ENCODE measurements around the gene KIDINS220. TPM values are rescaled to one million over a fixed set of nuclear protein-coding genes. Genes with fewer than 3 reads are reported as not detected.

The KIDINS220 gene
- total and polyA plus RNA-seq, 2 donors (not counting 1 experiment from before 2014, with no cell fraction given), result 58.0 to 110 TPM

DNA sequence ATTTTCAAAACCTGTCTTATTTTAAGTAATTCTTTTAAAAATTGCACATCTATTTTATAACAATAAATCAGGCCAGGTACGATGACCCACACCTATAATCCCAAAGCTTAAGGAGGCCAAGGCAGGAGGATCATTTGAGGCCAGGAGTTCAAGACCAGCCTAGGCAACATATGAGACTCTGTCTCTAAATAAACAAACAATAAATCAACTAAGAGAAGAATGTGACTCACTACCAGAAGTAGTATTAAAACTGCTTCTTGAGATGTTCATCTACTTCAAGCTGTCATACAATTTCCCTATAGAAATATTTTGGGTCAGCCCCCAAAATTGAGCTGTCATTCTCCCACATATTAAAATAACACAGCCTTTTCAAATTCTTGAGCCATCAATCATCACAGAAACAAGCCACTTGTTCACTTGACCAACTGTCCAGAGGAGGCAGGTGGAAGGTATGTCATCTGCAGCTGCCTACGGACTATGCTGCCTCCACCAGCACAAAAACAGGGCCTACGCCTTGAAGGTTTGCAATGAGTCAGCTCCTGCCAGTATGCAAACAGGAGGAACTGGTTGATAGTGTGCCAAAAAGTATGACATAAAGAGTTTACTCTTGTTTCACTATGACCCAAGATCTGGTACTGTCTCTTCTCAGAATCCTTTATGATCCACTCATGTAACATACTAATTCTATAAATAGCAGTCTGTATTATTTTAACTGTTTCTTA, 33.6 kb downstream of the KIDINS220 start:
- Histone ChIP-seq H3K36me3 (ENCODE audit: control insufficient read depth, insufficient read depth, low read length) (peaks cover 6% of the 10 kb centered on the region), H3K4me3 (replicated peaks in 1 of 4; ENCODE audit: control extremely low read depth in 1 of 4, insufficient read depth in 1 of 4, low read depth in 3 of 4, low read length in 4 of 4) (no peak overlapping the region), H3K4me1 (ENCODE audit: control insufficient read depth, extremely low read depth, insufficient read depth, low read length) (no peaks in the 10 kb centered on the region), H3K27me3 (ENCODE audit: control insufficient read depth, insufficient read depth, low read length) (no peaks in the 10 kb centered on the region), H2AFZ (ENCODE audit: low read length) (no peak overlapping the region), H3K79me2 (ENCODE audit: control insufficient read depth, insufficient read depth, low read length) (no peaks in the 10 kb centered on the region), H3K9ac (ENCODE audit: insufficient read depth, low read length) (no peak overlapping the region), H4K20me1 (ENCODE audit: control insufficient read depth, extremely low read depth, insufficient read depth, low read length) (no peaks in the 10 kb centered on the region), H3K27ac (ENCODE audit: insufficient read depth, low read length) (no peak overlapping the region), H3K9me3 (ENCODE audit: control insufficient read depth, insufficient read depth, low read depth, low read length) (no peaks in the 10 kb centered on the region), H3K4me2 (ENCODE audit: extremely low read depth, insufficient read depth, low read length) (no peak overlapping the region)
- TF ChIP-seq, protein P1, sequence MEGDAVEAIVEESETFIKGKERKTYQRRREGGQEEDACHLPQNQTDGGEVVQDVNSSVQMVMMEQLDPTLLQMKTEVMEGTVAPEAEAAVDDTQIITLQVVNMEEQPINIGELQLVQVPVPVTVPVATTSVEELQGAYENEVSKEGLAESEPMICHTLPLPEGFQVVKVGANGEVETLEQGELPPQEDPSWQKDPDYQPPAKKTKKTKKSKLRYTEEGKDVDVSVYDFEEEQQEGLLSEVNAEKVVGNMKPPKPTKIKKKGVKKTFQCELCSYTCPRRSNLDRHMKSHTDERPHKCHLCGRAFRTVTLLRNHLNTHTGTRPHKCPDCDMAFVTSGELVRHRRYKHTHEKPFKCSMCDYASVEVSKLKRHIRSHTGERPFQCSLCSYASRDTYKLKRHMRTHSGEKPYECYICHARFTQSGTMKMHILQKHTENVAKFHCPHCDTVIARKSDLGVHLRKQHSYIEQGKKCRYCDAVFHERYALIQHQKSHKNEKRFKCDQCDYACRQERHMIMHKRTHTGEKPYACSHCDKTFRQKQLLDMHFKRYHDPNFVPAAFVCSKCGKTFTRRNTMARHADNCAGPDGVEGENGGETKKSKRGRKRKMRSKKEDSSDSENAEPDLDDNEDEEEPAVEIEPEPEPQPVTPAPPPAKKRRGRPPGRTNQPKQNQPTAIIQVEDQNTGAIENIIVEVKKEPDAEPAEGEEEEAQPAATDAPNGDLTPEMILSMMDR (conservative IDR thresholded peaks at IDR 0.05 in 1 of 2, IDR thresholded peaks at IDR 0.05 in 1 of 2; ENCODE audit: low read depth in 1 of 2, low read length in 2 of 2), result no peak
- no peak for TF ChIP-seq EZH2 (IDR thresholded peaks at IDR 0.05; ENCODE audit: low read length, missing control alignments)
- DNase-seq (ENCODE audit: low read depth in 2 of 2), result peak; percentile 91 to 94

DNA sequence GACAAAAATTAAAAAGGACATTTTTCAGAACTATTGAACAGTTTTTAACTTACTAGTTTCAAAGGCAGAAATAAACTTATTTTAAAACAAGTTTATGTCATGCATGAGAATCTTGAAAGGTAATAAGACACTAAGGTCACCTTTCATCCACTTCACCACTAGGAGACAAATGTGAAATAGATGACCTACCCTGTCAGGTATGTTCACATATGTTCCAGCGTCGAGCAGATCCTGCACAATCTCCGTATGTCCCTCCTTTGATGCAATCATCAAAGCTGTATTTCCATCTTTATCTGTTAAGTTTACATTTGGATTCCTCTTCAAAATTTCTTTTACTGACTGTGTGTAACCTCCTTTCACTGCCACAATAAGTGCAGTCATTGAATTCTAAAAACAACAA, 34.7 kb downstream of the KIDINS220 start:
- TF ChIP-seq, protein P1 (conservative IDR thresholded peaks at IDR 0.05 in 1 of 2, IDR thresholded peaks at IDR 0.05 in 1 of 2; ENCODE audit: low read depth in 1 of 2, low read length in 2 of 2), result no peak
- TF ChIP-seq EZH2 (IDR thresholded peaks at IDR 0.05; ENCODE audit: low read length, missing control alignments), result no peak
- no peaks in the 10 kb centered on the region for H4K20me1 ChIP-seq (ENCODE audit: control insufficient read depth, extremely low read depth, insufficient read depth, low read length)
- DNase-seq (ENCODE audit: low read depth in 2 of 2), result no peak

DNA sequence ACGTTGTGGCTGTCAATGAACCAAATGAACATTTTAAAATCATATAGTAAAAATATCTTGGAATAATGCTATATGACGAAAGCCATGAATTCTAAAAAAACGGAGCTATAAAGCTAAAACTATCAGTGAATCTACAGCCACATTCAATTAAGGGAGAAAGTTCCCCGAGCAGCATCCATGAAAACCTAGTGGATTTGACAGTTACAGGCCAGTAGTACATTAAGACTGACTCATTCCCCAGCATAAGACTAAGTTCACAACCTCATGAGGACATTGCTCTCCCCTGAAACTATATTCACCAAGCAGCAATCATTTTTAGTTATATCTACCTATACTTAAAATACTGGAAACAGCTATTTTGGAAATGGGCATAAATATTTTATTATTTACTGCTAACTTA, 36.6 kb downstream of the KIDINS220 start:
- no peak for DNase-seq (ENCODE audit: low read depth in 2 of 2)
- Histone ChIP-seq H3K9ac (ENCODE audit: insufficient read depth, low read length) (no peak overlapping the region), H3K4me1 (ENCODE audit: control insufficient read depth, extremely low read depth, insufficient read depth, low read length) (no peaks in the 10 kb centered on the region), H3K4me3 (replicated peaks in 1 of 4; ENCODE audit: control extremely low read depth in 1 of 4, insufficient read depth in 1 of 4, low read depth in 3 of 4, low read length in 4 of 4) (no peak overlapping the region), H3K79me2 (ENCODE audit: control insufficient read depth, insufficient read depth, low read length) (no peaks in the 10 kb centered on the region), H3K27ac (ENCODE audit: insufficient read depth, low read length) (no peak overlapping the region), H4K20me1 (ENCODE audit: control insufficient read depth, extremely low read depth, insufficient read depth, low read length) (no peaks in the 10 kb centered on the region), H2AFZ (ENCODE audit: low read length) (no peak overlapping the region), H3K9me3 (ENCODE audit: control insufficient read depth, insufficient read depth, low read depth, low read length) (no peaks in the 10 kb centered on the region), H3K27me3 (ENCODE audit: control insufficient read depth, insufficient read depth, low read length) (no peaks in the 10 kb centered on the region), H3K36me3 (ENCODE audit: control insufficient read depth, insufficient read depth, low read length) (peaks cover 7% of the 10 kb centered on the region), H3K4me2 (ENCODE audit: extremely low read depth, insufficient read depth, low read length) (no peak overlapping the region)
- TF ChIP-seq, protein P1 (conservative IDR thresholded peaks at IDR 0.05 in 1 of 2, IDR thresholded peaks at IDR 0.05 in 1 of 2; ENCODE audit: low read depth in 1 of 2, low read length in 2 of 2), result no peak
- TF ChIP-seq EZH2 (IDR thresholded peaks at IDR 0.05; ENCODE audit: low read length, missing control alignments), result no peak

More for the DNA sequence above, 34.7 kb downstream of the KIDINS220 start:
- Histone ChIP-seq H3K4me3 (replicated peaks in 1 of 4; ENCODE audit: control extremely low read depth in 1 of 4, insufficient read depth in 1 of 4, low read depth in 3 of 4, low read length in 4 of 4) (no peak overlapping the region), H3K27ac (ENCODE audit: insufficient read depth, low read length) (no peak overlapping the region), H3K4me1 (ENCODE audit: control insufficient read depth, extremely low read depth, insufficient read depth, low read length) (no peaks in the 10 kb centered on the region), H3K36me3 (ENCODE audit: control insufficient read depth, insufficient read depth, low read length) (peaks cover 6% of the 10 kb centered on the region), H2AFZ (ENCODE audit: low read length) (no peak overlapping the region), H3K27me3 (ENCODE audit: control insufficient read depth, insufficient read depth, low read length) (no peaks in the 10 kb centered on the region), H3K79me2 (ENCODE audit: control insufficient read depth, insufficient read depth, low read length) (no peaks in the 10 kb centered on the region), H3K4me2 (ENCODE audit: extremely low read depth, insufficient read depth, low read length) (no peak overlapping the region), H3K9ac (ENCODE audit: insufficient read depth, low read length) (no peak overlapping the region), H3K9me3 (ENCODE audit: control insufficient read depth, insufficient read depth, low read depth, low read length) (no peaks in the 10 kb centered on the region)
